Endothelial cell of umbilical vein (primary cell): ENCODE measurements around the gene SH3PXD2A. TPM values are rescaled to one million over a fixed set of nuclear protein-coding genes. Genes with fewer than 3 reads are reported as not detected.

Experiments used
- BruUV-seq: library from RNA; stranded (reverse); fragments of 400-500 nt; replicated peaks from 2 replicates; lab custom pipeline; 2021; lab: Mats Ljungman, UMichigan
- CTCF ChIA-PET: fragments of 300-600, 350-600 bp; sonication (Branson Sonifier 250); formaldehyde crosslinking; loops from one replicate; lab custom pipeline; 2021; ENCODE audit warnings: antibody characterized with exemption, inconsistent platforms; lab: Charles Lee
- POLR2A ChIA-PET: fragments of 300-600, 350-600 bp; sonication (Branson Sonifier 250); formaldehyde crosslinking; loops from one replicate; lab custom pipeline; 2021; ENCODE audit warnings: antibody characterized with exemption, inconsistent platforms; lab: Charles Lee
- DNase-seq: peaks from one replicate; pipeline ENCODE4 v3.0.0-alpha.2; 2011; ENCODE audit warnings: low read depth, low spot score
- FAIRE-seq: peaks from 2 replicates; lab custom pipeline; 2011; peaks lifted over from hg19 to GRCh38; lab: Jason Lieb, UNC
- H2AFZ ChIP-seq: 2 replicates; pipeline ENCODE4 v1.6.0; 2012; ENCODE audit warnings: low read depth, low read length, control low read depth, inconsistent platforms
- H3K27ac ChIP-seq: 2 replicates; pipeline ENCODE4 v1.5.1; 2011; ENCODE audit warnings: low read depth, mild to moderate bottlenecking, control low read depth, low read length, moderate library complexity; ENCODE audit not compliant: insufficient read depth
- H3K27me3 ChIP-seq, 2 experiments: 2 replicates each; pipeline versions ENCODE4 v1.6.0 to v1.6.1; 2011; ENCODE audit warnings: low read length in 2 of 2, mixed read lengths in 1 of 2; ENCODE audit not compliant: control insufficient read depth in 2 of 2, insufficient read depth in 2 of 2
- H3K36me3 ChIP-seq, 2 experiments: 2 replicates in 1 of 2; 3 replicates in 1 of 2; pipeline ENCODE4 v1.5.1; 2011; ENCODE audit warnings: low read length in 2 of 2, mild to moderate bottlenecking in 1 of 2, moderate library complexity in 1 of 2; ENCODE audit not compliant: control insufficient read depth in 2 of 2, insufficient read depth in 2 of 2; ENCODE audit errors: extremely low read depth in 1 of 2
- H3K4me1 ChIP-seq: 3 replicates; pipeline ENCODE4 v1.5.1; 2011; ENCODE audit warnings: mild to moderate bottlenecking, low read length; ENCODE audit not compliant: control insufficient read depth, insufficient read depth; ENCODE audit errors: extremely low read depth
- H3K4me2 ChIP-seq: 2 replicates; pipeline ENCODE4 v1.6.1; 2011; ENCODE audit warnings: low read length, control low read depth, mixed read lengths; ENCODE audit not compliant: insufficient read depth
- H3K4me3 ChIP-seq, 3 experiments: fragments of 200-600 bp in 1 of 3; sonication (generic), shearing (Covaris generic) in 1 of 3; replicated peaks in 1 of 3; 2 replicates each; pipeline ENCODE4 v1.5.1; 2011 to 2016; ENCODE audit warnings: control low read depth in 3 of 3, low read length in 3 of 3, mild to moderate bottlenecking in 2 of 3, inconsistent platforms in 1 of 3, low read depth in 1 of 3, moderate library complexity in 1 of 3; ENCODE audit not compliant: insufficient read depth in 1 of 3
- H3K79me2 ChIP-seq: 2 replicates; pipeline ENCODE4 v1.6.0; 2012; ENCODE audit warnings: low read length, inconsistent platforms; ENCODE audit not compliant: control insufficient read depth, insufficient read depth
- H3K9ac ChIP-seq: replicated peaks from 2 replicates; pipeline ENCODE3; 2011; ENCODE audit warnings: low read length, control low read depth; ENCODE audit not compliant: insufficient read depth; ENCODE audit errors: extremely low read depth
- H3K9me1 ChIP-seq: replicated peaks from 3 replicates; pipeline ENCODE4 v1.6.0; 2011; ENCODE audit warnings: mild to moderate bottlenecking, low read length; ENCODE audit not compliant: control insufficient read depth, insufficient read depth; ENCODE audit errors: extremely low read depth
- H3K9me3 ChIP-seq: replicated peaks from 2 replicates; pipeline ENCODE4 v1.5.1; 2012; ENCODE audit warnings: low read length, inconsistent platforms; ENCODE audit not compliant: control insufficient read depth, insufficient read depth
- H4K20me1 ChIP-seq: replicated peaks from 2 replicates; pipeline ENCODE3; 2011; ENCODE audit warnings: mild to moderate bottlenecking, low read length; ENCODE audit not compliant: control insufficient read depth, insufficient read depth; ENCODE audit errors: extremely low read depth
- EZH2 ChIP-seq: IDR thresholded peaks from 2 replicates; pipeline ENCODE4 v1.6.1; 2012; ENCODE audit warnings: borderline replicate concordance, low read depth, mild to moderate bottlenecking, moderate library complexity, low read length, inconsistent platforms; ENCODE audit not compliant: severe bottlenecking
- FOS ChIP-seq: IDR thresholded peaks from 2 replicates; pipeline ENCODE4 v1.6.1; 2011; ENCODE audit warnings: mild to moderate bottlenecking, low read length, moderate library complexity, borderline replicate concordance; ENCODE audit not compliant: insufficient read depth
- GATA2 ChIP-seq: IDR thresholded peaks from 2 replicates; pipeline ENCODE4 v1.7.0; 2011; ENCODE audit warnings: low read depth, mild to moderate bottlenecking, moderate library complexity, mixed read lengths, low read length; ENCODE audit not compliant: insufficient read length, insufficient read depth
- JUN ChIP-seq: IDR thresholded peaks from 2 replicates; pipeline ENCODE4 v1.6.1; 2011; ENCODE audit warnings: borderline replicate concordance, low read depth; ENCODE audit not compliant: insufficient read length, insufficient read depth
- MAX ChIP-seq: IDR thresholded peaks from 2 replicates; pipeline ENCODE4 v1.6.1; 2011; ENCODE audit not compliant: insufficient read depth, insufficient read length
- MYC ChIP-seq: IDR thresholded peaks from one replicate; pipeline ENCODE4 v1.6.1; 2011; ENCODE audit warnings: mild to moderate bottlenecking, low read depth, low read length
- POLR2A ChIP-seq: IDR thresholded peaks from 2 replicates; pipeline ENCODE4 v1.6.1; 2012; ENCODE audit warnings: low read depth, mild to moderate bottlenecking, control low read depth, low read length
- POLR2AphosphoS5 ChIP-seq: IDR thresholded peaks from 2 replicates; pipeline ENCODE4 v1.6.1; 2012; ENCODE audit warnings: low read depth, mild to moderate bottlenecking, control low read depth, low read length, moderate library complexity; ENCODE audit not compliant: insufficient read depth
- dilution Hi-C: fragments of 300-500 bp; cut with MboI; formaldehyde crosslinking; loops from one replicate; pipeline ENCODE4 v1.15.0; 2019; ENCODE audit warnings: low sequenced_read_pairs; ENCODE audit not compliant: extremely low pct_ligation_motif_present
- intact Hi-C: fragments of 100-400 bp; cut with micrococcal nuclease; formaldehyde crosslinking; loops from one replicate; pipeline ENCODE4 v1.10.0; 2022
- polyA plus RNA-seq, 4 experiments: library from polyadenylated mRNA; depleted of rRNA in 3 of 4; stranded (reverse) in 3 of 4; unstranded in 1 of 4; fragments of >200 nt; gene quantifications; 2 replicates each; pipeline versions ENCODE4 v1.2.1 to v1.2.3, GENCODE V29; 2011 to 2012; ENCODE audit warnings: missing spikeins in 1 of 4
- total RNA-seq: library from RNA; stranded (reverse); gene quantifications from 2 replicates; pipeline ENCODE4 v1.2.3, GENCODE V29; 2021
- TF ChIP-seq, protein P1 (sequence below), 2 donors: IDR thresholded peaks; 1 replicate in 1 of 2; 2 replicates in 1 of 2; pipeline ENCODE4 v1.5.1; 2011; ENCODE audit warnings: low read length in 2 of 2, mild to moderate bottlenecking in 2 of 2, moderate library complexity in 2 of 2, control low read depth in 1 of 2, inconsistent platforms in 1 of 2, low read depth in 1 of 2; ENCODE audit not compliant: insufficient read depth in 1 of 2; ENCODE audit errors: extremely low read depth in 1 of 2

SH3PXD2A gene
- total and polyA plus RNA-seq, 2 donors (not counting 3 experiments of a cell fraction or from before 2014, with no cell fraction given): 1.4 to 5.1 TPM

DNA sequence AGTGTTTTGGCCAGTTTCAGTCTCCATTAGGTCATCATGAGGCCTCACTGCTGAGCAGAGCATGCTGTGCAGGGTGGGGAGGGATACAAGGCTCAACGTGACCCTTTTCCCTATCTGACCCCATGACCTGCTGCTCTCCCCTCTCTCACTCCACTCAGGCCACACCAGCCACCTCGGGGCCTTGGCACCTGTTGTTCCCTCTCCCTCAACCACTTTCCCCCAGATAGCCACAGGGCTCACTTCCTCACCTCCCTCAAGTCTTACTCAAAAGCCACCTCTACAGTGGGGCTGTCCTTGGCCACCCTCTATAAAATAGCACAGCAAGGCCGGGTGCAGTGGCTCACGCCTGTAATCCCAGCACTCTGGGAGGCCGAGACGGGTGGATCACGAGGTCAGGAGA lies 13.9 kb downstream of the SH3PXD2A start:
- DNase-seq (no peak), FAIRE-seq (no peak)
- ChIA-PET CTCF (no interaction called here), POLR2A (no interaction called here)
- dilution Hi-C loops (no loop called here), intact Hi-C loops (no loop called here)
- no peaks in the 10 kb centered on the region for H3K27me3 ChIP-seq
- no peaks in the 10 kb centered on the region for H3K36me3 ChIP-seq
- no peak overlapping the region for H3K4me3 ChIP-seq
- H3K9me3 ChIP-seq: no peaks in the 10 kb centered on the region
- no peak overlapping the region for H3K9ac ChIP-seq
- H2AFZ ChIP-seq: no peak overlapping the region
- BruUV-seq: no TSS peak
- no peak overlapping the region for H3K27ac ChIP-seq
- H3K79me2 ChIP-seq: no peaks in the 10 kb centered on the region
- H3K4me2 ChIP-seq: no peak overlapping the region
- H4K20me1 ChIP-seq: no peaks in the 10 kb centered on the region
- H3K9me1 ChIP-seq: no peaks in the 10 kb centered on the region
- H3K4me1 ChIP-seq: peaks cover 10% of the 10 kb centered on the region
- TF ChIP-seq EZH2: no peak
- TF ChIP-seq, protein P1, sequence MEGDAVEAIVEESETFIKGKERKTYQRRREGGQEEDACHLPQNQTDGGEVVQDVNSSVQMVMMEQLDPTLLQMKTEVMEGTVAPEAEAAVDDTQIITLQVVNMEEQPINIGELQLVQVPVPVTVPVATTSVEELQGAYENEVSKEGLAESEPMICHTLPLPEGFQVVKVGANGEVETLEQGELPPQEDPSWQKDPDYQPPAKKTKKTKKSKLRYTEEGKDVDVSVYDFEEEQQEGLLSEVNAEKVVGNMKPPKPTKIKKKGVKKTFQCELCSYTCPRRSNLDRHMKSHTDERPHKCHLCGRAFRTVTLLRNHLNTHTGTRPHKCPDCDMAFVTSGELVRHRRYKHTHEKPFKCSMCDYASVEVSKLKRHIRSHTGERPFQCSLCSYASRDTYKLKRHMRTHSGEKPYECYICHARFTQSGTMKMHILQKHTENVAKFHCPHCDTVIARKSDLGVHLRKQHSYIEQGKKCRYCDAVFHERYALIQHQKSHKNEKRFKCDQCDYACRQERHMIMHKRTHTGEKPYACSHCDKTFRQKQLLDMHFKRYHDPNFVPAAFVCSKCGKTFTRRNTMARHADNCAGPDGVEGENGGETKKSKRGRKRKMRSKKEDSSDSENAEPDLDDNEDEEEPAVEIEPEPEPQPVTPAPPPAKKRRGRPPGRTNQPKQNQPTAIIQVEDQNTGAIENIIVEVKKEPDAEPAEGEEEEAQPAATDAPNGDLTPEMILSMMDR (IDR thresholded peaks at IDR 0.05; ENCODE audit: extremely low read depth in 1 of 2, insufficient read depth in 1 of 2, low read depth in 1 of 2, low read length in 2 of 2): no peak
- no peak for TF ChIP-seq FOS
- TF ChIP-seq MYC: no peak
- no peak for TF ChIP-seq GATA2
- no peak for TF ChIP-seq POLR2AphosphoS5
- TF ChIP-seq JUN: no peak
- no peak for TF ChIP-seq MAX
- TF ChIP-seq POLR2A: no peak
